Heart left ventricle (tissue), 16 donors: ENCODE data around the gene AGMO. TPM values are rescaled to one million over a fixed set of nuclear protein-coding genes. Genes with fewer than 3 reads are reported as not detected.

Experiments
- ATAC-seq, 4 donors: fragments of 200-7000 bp; cut with Tn5 transposase; one replicate each; pipeline ENCODE4 v1.9.1; 2020 to 2022; ENCODE audit warnings: moderate library complexity in 4 of 4, mild to moderate bottlenecking in 3 of 4, moderate number of reproducible peaks in 1 of 4
- DNase-seq, 5 donors: peaks; one replicate each; pipeline ENCODE4 v3.0.0-alpha.2; 2020
- H3K27ac ChIP-seq, 12 donors: fragments of 200-600 bp; sonication (generic) in 4 of 12; one replicate each; pipeline versions ENCODE4 v1.5.0 to v1.8.0; 2016 to 2022; ENCODE audit warnings: mild to moderate bottlenecking in 2 of 12
- H3K27me3 ChIP-seq, 9 donors: fragments of 200-600 bp; sonication (generic) in 2 of 9; one replicate each; pipeline versions ENCODE4 v1.5.1 to v1.8.0; 2016 to 2022; ENCODE audit warnings: mild to moderate bottlenecking in 3 of 9
- H3K36me3 ChIP-seq, 9 donors: fragments of 200-600 bp; sonication (generic) in 2 of 9; one replicate each; pipeline versions ENCODE4 v1.5.0 to v1.8.0; 2018 to 2022; ENCODE audit warnings: mild to moderate bottlenecking in 2 of 9
- H3K4me1 ChIP-seq, 12 donors: fragments of 200-600 bp; sonication (generic) in 4 of 12; one replicate each; pipeline versions ENCODE4 v1.5.0 to v1.8.0; 2016 to 2022; ENCODE audit warnings: mild to moderate bottlenecking in 3 of 12
- H3K4me3 ChIP-seq, 12 donors: fragments of 200-600 bp; sonication (generic) in 4 of 12; one replicate each; pipeline versions ENCODE4 v1.5.0 to v1.8.0; 2017 to 2022; ENCODE audit warnings: mild to moderate bottlenecking in 9 of 12, moderate library complexity in 4 of 12
- H3K9me3 ChIP-seq, 12 donors: fragments of 200-600 bp; sonication (generic) in 4 of 12; one replicate each; pipeline versions ENCODE4 v1.5.0 to v1.8.0; 2016 to 2022; ENCODE audit warnings: mild to moderate bottlenecking in 1 of 12
- POLR2A ChIP-seq, 2 donors: fragments of 450-650 bp; IDR thresholded peaks; one replicate each; pipeline ENCODE4 v1.6.1; 2017; ENCODE audit warnings: antibody characterized with exemption in 2 of 2, mild to moderate bottlenecking in 2 of 2, moderate library complexity in 2 of 2
- WGBS, 4 donors: extraction: QIAGEN DNeasy Blood & Tissue Kit in 2 of 4; methylation state at CpG; one replicate each; pipeline versions ENCODE4 v1.1.5 to v1.1.7; 2013 to 2018; 5-methylcytosine and 5-hydroxymethylcytosine counted together
- intact Hi-C, 10 donors: fragments of 100-400 bp; cut with DNase I; formaldehyde crosslinking; loops; one replicate each; pipeline versions ENCODE4 v1.11.1 to v1.14.2; 2022
- polyA plus RNA-seq, 2 donors: library from polyadenylated mRNA; stranded (reverse); fragments of 200-250 nt; gene quantifications; one replicate each; pipeline ENCODE4 v1.2.3, GENCODE V29; 2013
- total RNA-seq, 9 donors: library from RNA; depleted of rRNA in 2 of 9; stranded (reverse); fragments of >200 nt in 2 of 9; fragmentation: NEBNext Ultra II Directional in 3 of 9; extraction: Animal tissue kit (Norgen Biotek cat#: 25700) in 3 of 9; gene quantifications; one replicate each; pipeline versions ENCODE4 v1.1.0 to v1.2.4, GENCODE V29; 2016 to 2023
- TF ChIP-seq, protein P1 (sequence below), 12 donors: fragments of 200-600 bp; sonication (generic) in 4 of 12; IDR thresholded peaks; one replicate each; pipeline versions ENCODE4 v1.5.0 to v1.8.0; 2018 to 2022; ENCODE audit warnings: antibody characterized with exemption in 12 of 12, mild to moderate bottlenecking in 5 of 12
- donor health status: ischemic (EF 13 %, LVEDD 7.1; RV severe dilation, severe dysfunction).
- donor health status: healthy with polysubstance abuse.
- donor health status: DM: no; HTN: yes; CAD: no.
- donor health status: DM: no; HTN: no; CAD: no.
- donor health status: ischemic (EF 25% LVEDD 6.9; RV normal size, moderate dysfunction).
- donor health status: ischemic (EF 25% LVEDD 5.7; RV mildly dilated, moderate dysfunction).
- donor health status: healthy.
- donor health status: DM: yes; HTN: yes; CAD: no.
- donor health status: ischemic (EF 35%, LVEDD 5.7; RV mildly dilated, moderate dysfunction).
- donor health status: nonischemic (EF 11% LVEDD 7.7; RV severe dilation, severe dysfunction).
- donor health status: DM: yes; HTN: yes; CAD: no.
- donor health status: PGD.
- donor health status: ischemic (EF 29% LVEDD 5.4; RV normal size, mild dysfunction).
- donor health status: nonischemic (EF 23%, LVEDD 6.1; RV moderate dilation, normal function).

AGMO gene
- total and polyA plus RNA-seq, 11 donors: 0.12 to 0.72 (median 0.40) TPM; not detected in 1

DNA sequence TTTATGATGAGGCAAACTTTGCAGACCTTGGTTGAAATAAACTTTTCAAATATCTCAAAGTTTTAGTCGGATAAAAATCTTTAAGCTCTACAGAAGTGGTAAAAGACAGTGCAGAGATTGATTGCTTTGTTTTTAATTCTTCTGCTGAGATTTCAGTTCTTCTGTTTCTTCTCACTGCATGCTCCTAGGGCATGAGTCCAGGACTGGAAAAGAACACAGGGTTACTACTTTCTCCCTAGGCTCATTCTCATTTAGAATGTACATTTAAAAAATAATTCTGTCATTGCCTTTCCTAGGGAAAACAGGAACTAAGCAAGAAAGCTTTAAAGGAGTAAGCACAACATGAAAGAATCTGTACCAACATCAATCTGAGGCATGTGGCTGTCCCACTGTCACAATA lies 402.6 kb downstream of the AGMO start:
- ATAC-seq: no peak
- no peaks in the 10 kb centered on the region for H3K27me3 ChIP-seq
- no peak for TF ChIP-seq POLR2A (IDR thresholded peaks at IDR 0.05)
- TF ChIP-seq, protein P1, sequence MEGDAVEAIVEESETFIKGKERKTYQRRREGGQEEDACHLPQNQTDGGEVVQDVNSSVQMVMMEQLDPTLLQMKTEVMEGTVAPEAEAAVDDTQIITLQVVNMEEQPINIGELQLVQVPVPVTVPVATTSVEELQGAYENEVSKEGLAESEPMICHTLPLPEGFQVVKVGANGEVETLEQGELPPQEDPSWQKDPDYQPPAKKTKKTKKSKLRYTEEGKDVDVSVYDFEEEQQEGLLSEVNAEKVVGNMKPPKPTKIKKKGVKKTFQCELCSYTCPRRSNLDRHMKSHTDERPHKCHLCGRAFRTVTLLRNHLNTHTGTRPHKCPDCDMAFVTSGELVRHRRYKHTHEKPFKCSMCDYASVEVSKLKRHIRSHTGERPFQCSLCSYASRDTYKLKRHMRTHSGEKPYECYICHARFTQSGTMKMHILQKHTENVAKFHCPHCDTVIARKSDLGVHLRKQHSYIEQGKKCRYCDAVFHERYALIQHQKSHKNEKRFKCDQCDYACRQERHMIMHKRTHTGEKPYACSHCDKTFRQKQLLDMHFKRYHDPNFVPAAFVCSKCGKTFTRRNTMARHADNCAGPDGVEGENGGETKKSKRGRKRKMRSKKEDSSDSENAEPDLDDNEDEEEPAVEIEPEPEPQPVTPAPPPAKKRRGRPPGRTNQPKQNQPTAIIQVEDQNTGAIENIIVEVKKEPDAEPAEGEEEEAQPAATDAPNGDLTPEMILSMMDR (IDR thresholded peaks at IDR 0.05): no peak
- H3K27ac ChIP-seq: no peak overlapping the region
- peaks cover 0 to 6% (median 0%) of the 10 kb centered on the region in 12 donors for H3K9me3 ChIP-seq
- no peaks in the 10 kb centered on the region for H3K36me3 ChIP-seq
- 0 to 66% (median 51%) methylated on average over 1 of the region's 1 CpG for WGBS, 4 donors
- intact Hi-C loops: no loop called here
- no peak for DNase-seq
- H3K4me1 ChIP-seq: peaks cover 0 to 9% (median 0%) of the 10 kb centered on the region in 12 donors
- H3K4me3 ChIP-seq: no peak overlapping the region

DNA sequence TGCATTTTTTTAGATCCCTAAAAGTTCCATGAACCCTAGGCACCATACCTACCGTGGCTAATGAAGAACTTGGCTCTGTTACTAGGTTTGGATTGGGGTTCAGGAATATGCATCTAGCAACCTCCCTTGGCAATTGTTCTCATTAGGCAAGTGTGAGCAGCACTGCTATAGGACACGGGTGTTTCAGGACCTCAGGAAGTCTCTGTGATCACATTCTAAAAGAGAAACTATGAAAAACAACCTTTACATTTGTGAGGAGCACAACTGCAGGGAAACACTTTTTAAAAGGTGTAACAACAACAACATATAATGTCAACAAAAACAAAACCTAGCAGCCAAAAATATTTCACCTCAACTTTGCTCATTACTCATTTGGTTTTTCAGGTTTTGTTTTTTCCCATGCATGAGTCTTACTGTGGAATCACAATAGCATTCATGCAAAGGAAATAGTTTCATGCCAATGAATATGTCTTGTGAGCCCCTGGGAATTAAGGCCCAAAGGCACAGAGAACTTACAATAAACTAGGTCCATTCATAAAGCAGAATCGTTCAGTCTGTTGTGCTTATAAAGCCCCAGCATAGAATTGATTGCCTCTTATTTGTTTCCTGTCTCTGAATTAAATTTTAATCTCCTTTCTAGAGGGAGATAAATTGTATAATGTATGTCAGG lies 403.5 kb downstream of the AGMO start:
- H3K36me3 ChIP-seq: no peaks in the 10 kb centered on the region
- H3K27ac ChIP-seq: no peak overlapping the region
- peaks cover 0 to 14% (median 0%) of the 10 kb centered on the region in 12 donors for H3K9me3 ChIP-seq
- 33 to 51% (median 40%) methylated on average over 3 of the region's 3 CpGs for WGBS, 4 donors
- ATAC-seq: no peak
- TF ChIP-seq, protein P1 (IDR thresholded peaks at IDR 0.05): no peak
- TF ChIP-seq POLR2A (IDR thresholded peaks at IDR 0.05): no peak
- H3K27me3 ChIP-seq: no peaks in the 10 kb centered on the region
- no peak for DNase-seq
- peaks cover 0 to 9% (median 0%) of the 10 kb centered on the region in 12 donors for H3K4me1 ChIP-seq
- intact Hi-C loops: no loop called here
- no peak overlapping the region for H3K4me3 ChIP-seq

Other genes starting within 250 kb of the AGMO start
- gene MEOX2, start 124.7 kb upstream of the AGMO start, total RNA-seq: 10 to 100 TPM in 6 of 9 donors, 1 to 10 TPM in 3; 5.0 to 17.1 (median 11.0) TPM
- gene MEOX2, start 124.7 kb upstream of the AGMO start, polyA plus RNA-seq: 1 to 10 TPM; 5.1 to 6.8 TPM